Lung (tissue), 12 donors: ENCODE data around the gene DLL1. TPM values are rescaled to one million over a fixed set of nuclear protein-coding genes. Genes with fewer than 3 reads are reported as not detected.

Source experiments
- ATAC-seq: fragments of 200-7000 bp; cut with Tn5 transposase; one replicate; pipeline ENCODE4 v1.9.1; 2020; ENCODE audit warnings: moderate number of reproducible peaks; ENCODE audit not compliant: insufficient read depth, low FRiP score
- DNase-seq, 3 donors: peaks; one replicate each; pipeline ENCODE4 v3.0.0-alpha.2; 2013 to 2017
- H3K27ac ChIP-seq, 2 donors: one replicate each; pipeline ENCODE4 v1.5.1; 2013; ENCODE audit warnings: mild to moderate bottlenecking in 2 of 2, moderate library complexity in 2 of 2, control low read depth in 1 of 2, inconsistent platforms in 1 of 2, low read depth in 1 of 2, low read length in 1 of 2
- H3K27me3 ChIP-seq, 3 donors: one replicate each; pipeline ENCODE4 v1.5.1; 2013; ENCODE audit warnings: low read length in 2 of 3; ENCODE audit not compliant: control insufficient read depth in 3 of 3, insufficient read depth in 3 of 3
- H3K36me3 ChIP-seq, 4 donors: one replicate each; pipeline ENCODE4 v1.5.1; 2013; ENCODE audit warnings: low read length in 4 of 4, mild to moderate bottlenecking in 1 of 4, moderate library complexity in 1 of 4; ENCODE audit not compliant: control insufficient read depth in 4 of 4, insufficient read depth in 4 of 4
- H3K4me1 ChIP-seq, 5 donors: one replicate each; pipeline ENCODE4 v1.5.1; 2013; ENCODE audit warnings: low read length in 5 of 5, mild to moderate bottlenecking in 2 of 5, moderate library complexity in 1 of 5; ENCODE audit not compliant: control insufficient read depth in 5 of 5, insufficient read depth in 5 of 5
- H3K4me3 ChIP-seq: one replicate; pipeline ENCODE4 v1.5.1; 2013; ENCODE audit warnings: mild to moderate bottlenecking, control low read depth, moderate library complexity
- H3K9ac ChIP-seq, 2 donors: one replicate each; pipeline ENCODE4 v1.5.1; 2013; ENCODE audit warnings: low read length in 2 of 2, control low read depth in 1 of 2; ENCODE audit not compliant: insufficient read depth in 1 of 2
- H3K9me3 ChIP-seq, 4 donors: one replicate each; pipeline ENCODE4 v1.5.1; 2013; ENCODE audit warnings: low read length in 3 of 4, mild to moderate bottlenecking in 1 of 4, moderate library complexity in 1 of 4; ENCODE audit not compliant: control insufficient read depth in 4 of 4, insufficient read depth in 3 of 4
- CTCF ChIP-seq: IDR thresholded peaks from 2 replicates; pipeline ENCODE4 v1.5.1; 2012; ENCODE audit warnings: mild to moderate bottlenecking; ENCODE audit errors: control extremely low read depth, extremely low read depth
- WGBS, 2 donors: extraction: QIAGEN DNeasy Blood & Tissue Kit; methylation state at CpG; one replicate each; pipeline ENCODE4 v1.1.7; 2013; 5-methylcytosine and 5-hydroxymethylcytosine counted together
- polyA plus RNA-seq, 2 donors: library from polyadenylated mRNA; stranded (reverse); fragments of 200-250 nt; gene quantifications; one replicate each; pipeline ENCODE4 v1.2.1, GENCODE V29; 2013
- total RNA-seq, 2 donors: library from RNA; depleted of rRNA in 1 of 2; stranded (reverse); fragments of >200 nt in 1 of 2; gene quantifications; one replicate each; pipeline ENCODE4 v1.2.1, GENCODE V29; 2014 to 2021
- donor health status: control.
- donor health status: control.
- donor health status: Bipolar disorder and iron deficiency.
- donor health status: healthy.
- donor health status: DM: yes; HTN: yes; CAD: no.

The DLL1 gene
- total and polyA plus RNA-seq, 4 donors: 6.2 to 16.9 (median 13.2) TPM

- Histone ChIP-seq H3K36me3 (no peaks in the 10 kb centered on the region), H3K27ac (no peak overlapping the region), H3K4me3 (no peak overlapping the region), H3K9me3 (no peaks in the 10 kb centered on the region), H3K4me1 (peaks cover 0 to 34% (median 3%) of the 10 kb centered on the region in 5 donors), H3K9ac (no peak overlapping the region), H3K27me3 (peaks cover 0 to 13% (median 3%) of the 10 kb centered on the region in 3 donors)
- no peak for ATAC-seq
- 57 to 71% methylated on average over 21 of the region's 21 CpGs for WGBS, 2 donors
- TF ChIP-seq CTCF: no peak
- DNase-seq: peak; percentile 57 to 61 (median 59)
Measured at GRCh38 chr6:170243791-170244291, 47.0 kb downstream of the DLL1 start.

DNA sequence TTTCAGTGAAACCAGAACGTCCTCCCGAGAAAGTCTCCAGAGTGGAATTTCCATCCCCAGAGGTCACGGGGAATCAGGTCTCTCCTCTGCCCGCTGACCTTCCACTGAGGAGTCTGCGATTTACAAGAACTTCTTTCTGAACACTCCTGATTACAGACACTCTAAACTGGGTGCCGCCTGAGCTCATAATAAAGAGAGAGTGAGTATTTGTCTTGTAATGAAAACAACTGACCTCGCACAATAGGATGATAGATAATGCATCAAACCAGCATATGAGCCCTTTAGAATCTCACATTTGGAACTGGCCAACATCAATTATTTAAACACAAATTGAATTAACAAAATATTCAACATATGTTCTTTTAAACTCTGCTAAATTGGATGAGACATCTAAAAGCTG, 47.5 kb downstream of the DLL1 start:
- DNase-seq: no peak
- peak overlapping the region in 1 of 2 donors; percentile 23 for H3K9ac ChIP-seq

GRCh38 chr6:170238741-170239565, 51.9 kb downstream of the DLL1 start:
- Histone ChIP-seq H3K27ac (no peak overlapping the region), H3K27me3 (peaks cover 3 to 15% (median 4%) of the 10 kb centered on the region in 3 donors), H3K4me1 (peaks cover 0 to 8% (median 0%) of the 10 kb centered on the region in 5 donors), H3K36me3 (no peaks in the 10 kb centered on the region), H3K9me3 (no peaks in the 10 kb centered on the region), H3K9ac (no peak overlapping the region), H3K4me3 (no peak overlapping the region)
- ATAC-seq: no peak
- 86 to 89% methylated on average over 20 of the region's 20 CpGs for WGBS, 2 donors
- DNase-seq: no peak
- no peak for TF ChIP-seq CTCF

More for the DNA sequence above, 47.5 kb downstream of the DLL1 start:
- peaks cover 0 to 30% (median 3%) of the 10 kb centered on the region in 5 donors for H3K4me1 ChIP-seq
- H3K4me3 ChIP-seq: no peak overlapping the region
- no peak for TF ChIP-seq CTCF
- 73 to 80% methylated on average over 7 of the region's 7 CpGs for WGBS, 2 donors
- ATAC-seq: no peak
- no peak overlapping the region for H3K27ac ChIP-seq
- H3K9me3 ChIP-seq: no peaks in the 10 kb centered on the region
- peaks cover 3 to 13% (median 4%) of the 10 kb centered on the region in 3 donors for H3K27me3 ChIP-seq
- no peaks in the 10 kb centered on the region for H3K36me3 ChIP-seq
